GM18498 (cell line): ENCODE measurements around the gene ERC2.

ENCODE experiments used
- ATAC-seq: cut with Tn5 transposase; IDR thresholded peaks from one replicate; pipeline ENCODE4 v1.9.1; 2021; ENCODE audit warnings: mild to moderate bottlenecking, moderate library complexity; ENCODE audit not compliant: unreplicated experiment

The ERC2 gene

DNA sequence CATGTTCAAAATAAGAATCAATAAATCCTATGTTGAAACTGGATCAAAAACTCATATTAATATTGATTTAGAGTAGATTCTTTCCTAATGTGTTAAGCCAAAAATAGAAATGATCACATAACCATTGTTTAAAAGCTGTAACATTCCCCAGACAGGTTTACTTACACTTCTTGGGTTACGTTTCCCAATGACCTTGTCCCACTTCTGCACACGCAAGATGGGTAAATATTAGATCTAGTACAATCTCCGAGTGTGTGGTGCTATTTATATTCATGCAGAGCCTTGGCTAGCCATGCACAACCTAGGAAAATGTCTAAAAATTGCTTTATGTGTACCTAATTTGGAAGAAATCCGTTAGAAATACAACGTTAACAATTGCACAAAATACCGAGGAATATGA is 39.6 kb downstream of the ERC2 start:
- no peak for ATAC-seq

GRCh38 chr3:56424885-56425284 is 43.4 kb downstream of the ERC2 start:
- ATAC-seq, result no peak

DNA sequence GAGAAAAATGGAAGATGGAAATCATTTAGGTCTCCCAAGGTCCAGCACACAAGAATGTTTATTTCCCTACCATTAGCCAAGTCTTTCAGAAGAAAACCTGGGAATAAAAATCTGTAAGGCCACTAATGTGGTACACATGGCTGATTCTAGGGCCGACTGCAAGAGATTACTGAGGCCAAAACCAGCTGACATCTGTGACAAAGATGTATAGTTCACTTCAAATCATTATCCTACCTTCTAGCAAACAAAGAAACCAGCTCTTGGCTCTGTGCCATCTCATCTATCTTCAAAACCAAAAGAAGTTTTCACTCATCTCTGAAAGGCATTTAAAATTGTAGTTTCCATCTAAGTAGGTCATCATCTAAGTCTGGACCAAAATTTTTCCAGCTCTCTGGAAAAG is 43.9 kb downstream of the ERC2 start:
- ATAC-seq, result no peak

DNA sequence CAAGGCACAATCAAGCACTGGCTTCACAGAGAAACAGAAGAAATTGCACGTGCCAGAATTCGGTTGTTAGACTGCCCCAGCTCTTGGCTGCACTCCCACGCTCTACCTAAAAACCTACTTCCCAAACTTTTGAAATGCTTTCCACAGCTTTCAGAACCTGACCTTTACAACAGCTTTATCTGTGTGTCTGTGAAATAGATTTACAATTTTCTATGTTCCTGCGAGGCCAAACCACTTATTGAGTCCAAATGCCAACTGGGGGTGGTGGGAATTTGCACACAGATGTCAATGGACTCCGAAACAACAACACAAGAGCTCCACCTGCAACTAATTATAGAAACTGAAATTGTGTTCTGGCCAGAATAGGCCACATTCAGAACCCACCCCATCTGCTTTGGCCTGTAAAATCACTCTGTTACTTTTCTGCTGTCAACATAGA is 44.6 kb downstream of the ERC2 start:
- ATAC-seq, result no peak

DNA sequence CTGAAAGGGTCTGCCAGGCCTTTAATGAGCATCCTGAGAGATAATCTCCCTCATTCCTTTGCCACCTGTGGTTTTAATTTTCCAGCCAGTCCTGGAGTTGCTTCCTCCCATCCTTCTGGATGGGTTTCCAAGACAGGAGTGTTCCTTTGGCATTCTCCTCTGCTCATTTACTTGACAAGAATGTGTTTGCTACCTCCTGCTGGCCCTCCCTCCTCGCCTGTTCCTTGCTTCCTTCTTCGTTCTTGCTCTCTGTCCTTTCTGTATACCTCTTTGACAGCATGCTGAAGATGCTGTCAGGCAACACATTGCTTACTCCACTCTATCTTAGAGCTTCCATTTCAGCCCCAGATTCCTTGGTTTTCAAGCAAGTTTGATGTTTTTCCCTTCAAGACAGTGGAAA is 46.0 kb downstream of the ERC2 start:
- no peak for ATAC-seq

DNA sequence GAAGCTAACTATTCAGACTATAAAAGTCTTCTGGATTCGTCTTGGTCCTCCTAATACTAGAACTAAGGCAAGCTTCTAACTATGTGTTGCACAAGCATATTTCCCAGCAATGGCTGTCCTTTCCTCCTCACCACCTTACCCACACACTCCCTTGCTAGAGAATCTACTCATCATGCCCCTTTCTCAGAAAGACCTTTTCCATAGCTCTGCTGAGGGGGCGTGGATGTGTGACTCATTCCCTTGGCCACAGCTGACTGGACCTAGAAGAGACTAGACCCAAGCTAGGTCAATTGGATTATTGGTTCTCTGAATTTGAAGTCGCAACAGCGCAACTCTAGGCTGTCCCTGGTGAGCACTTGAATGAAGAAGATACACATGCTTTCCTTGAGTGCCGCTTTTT is 47.1 kb downstream of the ERC2 start:
- no peak for ATAC-seq

- ATAC-seq, result no peak
Observed at GRCh38 chr3:56415652-56416051, 52.6 kb downstream of the ERC2 start.

- no peak for ATAC-seq
Observed at GRCh38 chr3:56413911-56414310, 54.4 kb downstream of the ERC2 start.

- ATAC-seq, result no peak
Observed at GRCh38 chr3:56411166-56411565, 57.1 kb downstream of the ERC2 start.

GRCh38 chr3:56410576-56410975 is 57.7 kb downstream of the ERC2 start:
- ATAC-seq, result no peak

DNA sequence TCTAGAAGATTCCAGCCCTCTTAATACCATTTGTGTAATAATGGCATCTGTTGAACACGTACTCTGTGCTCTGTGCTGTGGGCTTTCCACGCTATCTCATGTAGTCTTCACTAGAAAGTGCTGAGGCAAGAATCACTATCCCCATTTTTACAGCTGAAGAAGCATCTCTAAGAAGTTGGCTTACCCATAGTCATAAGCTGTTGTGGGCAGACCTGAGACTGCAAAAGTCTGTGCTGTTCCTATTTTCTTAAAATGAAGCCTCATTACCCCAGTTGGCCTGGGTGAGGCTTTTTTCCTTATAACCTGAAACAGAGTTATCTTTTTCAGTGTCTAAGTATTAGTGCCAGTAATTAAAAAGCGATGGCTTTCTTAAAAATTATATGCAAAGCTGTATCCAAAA is 58.5 kb downstream of the ERC2 start:
- ATAC-seq, result no peak

- no peak for ATAC-seq
Observed at GRCh38 chr3:56408761-56409196, 59.5 kb downstream of the ERC2 start.

DNA sequence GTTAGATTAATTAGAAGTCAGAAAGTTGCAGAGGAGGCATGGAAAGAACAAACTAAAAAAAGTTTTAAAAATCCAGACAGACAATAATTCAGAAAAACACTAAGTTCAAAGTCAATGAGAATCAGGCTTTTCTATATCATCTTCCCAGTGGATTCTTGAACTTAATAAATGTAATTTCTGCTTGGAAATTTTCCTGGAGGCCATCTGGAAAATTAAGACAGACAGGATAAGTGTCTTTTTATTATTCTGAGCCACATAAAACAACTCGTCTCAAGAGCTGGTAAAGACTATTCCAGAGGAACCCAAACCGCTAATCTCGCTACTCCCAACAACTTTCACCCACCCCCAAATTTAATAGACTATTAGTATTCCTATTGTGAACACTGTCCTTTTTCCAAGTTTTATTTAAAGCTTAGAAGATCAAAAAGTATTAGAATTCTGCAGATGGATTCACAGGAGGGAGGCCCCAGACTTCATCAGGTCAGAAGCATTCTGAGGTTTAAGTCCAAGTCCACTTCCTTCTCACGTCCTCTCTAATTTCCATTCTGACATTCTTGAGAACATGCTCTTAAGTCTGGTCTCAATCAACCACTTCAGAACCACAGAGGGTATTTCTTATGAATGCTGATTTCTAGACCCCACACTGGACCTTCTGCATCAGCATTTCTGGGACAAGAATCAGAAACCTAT is 61.3 kb downstream of the ERC2 start:
- no peak for ATAC-seq

- no peak for ATAC-seq
Observed at GRCh38 chr3:56404884-56405283, 63.4 kb downstream of the ERC2 start.

DNA sequence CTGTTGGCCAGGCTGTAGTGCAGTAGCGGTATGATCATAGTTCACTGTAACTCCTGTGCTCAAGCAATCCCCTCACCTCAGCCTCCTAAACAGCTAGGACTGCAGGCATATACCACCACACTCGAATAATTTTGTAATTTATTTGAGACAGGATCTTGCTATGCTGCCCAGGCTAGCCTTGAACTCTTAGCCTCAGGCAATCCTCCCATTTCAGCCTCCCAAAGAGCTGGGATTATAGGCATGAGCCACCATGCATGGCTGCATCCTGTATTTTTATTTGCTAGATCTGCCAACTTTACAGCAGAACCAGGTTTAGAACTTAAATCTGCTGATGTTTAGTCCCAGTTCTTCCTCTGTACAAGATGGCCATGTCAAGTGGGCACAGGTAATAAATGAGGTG is 69.6 kb downstream of the ERC2 start:
- no peak for ATAC-seq

GRCh38 chr3:56397798-56398197 is 70.5 kb downstream of the ERC2 start:
- ATAC-seq, result no peak

DNA sequence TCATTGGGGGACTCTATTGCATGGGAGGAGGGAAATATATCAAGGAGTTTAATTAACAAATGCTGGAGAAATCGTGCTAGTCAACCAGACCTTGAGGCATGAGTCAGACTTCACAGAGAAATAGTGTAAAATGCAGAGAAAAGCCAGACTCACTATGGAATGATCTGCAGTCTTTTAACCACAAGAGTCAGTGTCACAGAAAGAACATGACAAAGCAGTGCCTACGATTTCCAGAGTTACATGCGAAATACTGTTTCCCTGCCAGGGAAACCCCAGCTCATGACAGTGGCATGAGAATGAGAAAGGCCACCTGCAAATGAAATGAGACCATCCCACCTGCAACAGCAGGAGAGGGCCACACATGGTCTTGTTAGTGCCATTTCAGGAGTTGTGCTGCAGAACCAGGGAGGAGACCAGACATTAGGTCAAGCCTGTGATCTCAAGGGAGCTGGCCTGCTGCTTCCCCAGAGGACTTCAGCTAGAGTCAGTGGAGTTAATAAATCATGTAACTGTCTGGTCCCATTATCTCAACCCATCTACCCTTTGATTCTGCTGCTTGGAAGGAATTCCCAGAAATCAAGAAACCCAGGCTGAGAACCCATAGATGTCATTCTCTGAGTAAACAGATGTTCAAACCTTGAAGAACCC is 79.0 kb downstream of the ERC2 start:
- ATAC-seq, result no peak

DNA sequence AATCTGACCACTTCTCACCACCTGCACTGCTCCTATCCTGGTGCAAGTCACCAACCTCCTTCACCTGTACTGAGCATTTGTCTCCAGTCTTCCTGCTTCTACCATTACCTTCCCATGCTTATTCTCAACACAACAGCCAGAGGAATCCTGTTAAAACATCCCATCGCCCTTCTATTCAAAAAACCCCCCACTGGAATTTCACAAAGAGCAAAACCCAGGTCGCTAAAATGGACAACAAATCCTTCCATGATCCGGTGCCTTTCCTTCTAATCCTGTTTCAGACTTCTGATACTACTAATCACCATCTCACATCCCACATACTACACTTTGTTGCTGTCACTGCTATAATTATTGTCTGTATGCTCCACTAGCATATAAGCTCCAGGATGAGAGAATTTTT is 85.2 kb downstream of the ERC2 start:
- ATAC-seq, result no peak

DNA sequence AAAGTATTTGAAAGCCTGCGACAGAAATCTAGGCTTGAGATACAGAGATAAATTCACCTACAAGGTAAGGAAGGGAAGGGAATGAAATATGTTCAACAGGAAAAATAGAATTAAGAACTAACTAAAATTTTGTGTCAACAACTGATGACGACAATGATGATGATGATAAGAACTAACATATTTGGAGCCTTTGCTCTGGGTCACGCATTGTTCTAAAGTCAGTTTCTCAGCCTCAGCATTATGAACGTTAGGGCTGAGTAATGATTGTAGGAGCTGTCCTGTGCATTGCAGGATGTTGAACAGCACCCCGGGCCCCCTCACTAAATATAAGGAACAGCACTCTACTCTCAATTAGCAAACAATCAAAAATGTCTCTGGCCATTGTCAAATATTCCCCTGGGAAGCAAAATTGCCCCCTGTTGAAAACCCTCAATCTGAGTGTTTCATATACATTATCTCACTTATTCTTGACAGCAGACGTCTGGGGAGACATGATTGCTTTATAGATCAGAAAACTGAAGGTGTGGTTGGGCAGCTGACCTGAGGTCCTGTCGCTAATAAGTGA is 88.5 kb downstream of the ERC2 start:
- ATAC-seq, result no peak

- ATAC-seq, result no peak
Observed at GRCh38 chr3:56375654-56376053, 92.6 kb downstream of the ERC2 start.

DNA sequence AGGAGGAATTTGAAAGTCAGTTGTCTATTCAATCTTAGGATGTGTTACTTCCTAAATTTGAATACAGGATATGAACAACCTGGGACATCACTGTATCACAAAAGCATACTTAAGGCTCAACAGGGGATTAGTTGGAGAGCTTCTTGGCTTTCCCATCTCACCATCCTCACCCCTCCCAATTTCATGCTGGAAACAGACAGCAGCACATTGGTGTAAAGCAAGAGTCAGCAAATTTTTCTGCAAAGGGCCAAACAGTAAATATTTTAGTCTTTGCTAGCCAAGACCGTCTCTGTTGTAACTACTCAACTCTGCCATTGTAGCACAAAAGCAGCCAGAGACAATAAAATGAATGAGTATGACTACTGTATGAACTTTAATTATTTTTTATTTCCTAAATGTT is 94.9 kb downstream of the ERC2 start:
- no peak for ATAC-seq

DNA sequence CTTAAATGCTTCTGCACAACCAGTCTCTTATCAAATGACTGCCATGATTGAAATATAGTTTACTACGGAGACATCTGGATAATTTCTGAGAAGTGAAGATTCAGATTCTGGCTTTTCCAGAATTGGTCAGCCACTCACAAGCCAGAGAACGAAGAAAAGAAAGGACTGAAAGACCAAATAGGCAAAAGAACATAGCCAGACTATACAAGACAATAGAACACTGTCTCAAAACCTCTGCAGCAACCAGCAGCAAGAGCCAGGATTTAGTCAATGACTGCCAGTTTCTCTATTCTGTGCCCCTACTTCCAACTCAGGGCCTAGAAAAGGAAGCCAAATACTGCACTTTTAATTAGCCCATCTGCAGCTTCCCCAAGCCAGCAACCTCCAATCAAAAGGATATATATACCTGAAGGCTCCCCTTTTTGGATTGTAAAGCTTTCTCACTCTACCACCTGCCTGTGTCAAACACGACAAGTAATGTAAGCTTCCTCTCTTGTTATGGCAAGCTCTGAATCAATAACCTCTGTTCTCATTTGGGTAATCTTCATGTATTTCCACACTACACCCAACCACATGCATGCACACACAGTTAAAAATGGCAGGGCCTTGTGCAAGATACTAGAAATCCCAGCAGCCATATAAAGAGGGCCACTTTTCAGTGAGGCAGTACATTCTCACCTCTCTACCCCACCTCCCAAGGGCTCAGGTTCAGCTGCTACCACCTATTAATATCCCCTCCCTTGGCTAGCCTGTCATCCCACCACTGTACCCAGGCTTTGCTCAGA is 97.1 kb downstream of the ERC2 start:
- ATAC-seq, result no peak
